Activated CD4-positive, alpha-beta T cell treated with anti-CD3 and anti-CD28 coated beads for 36 hours (primary cell): ENCODE measurements around the gene PCDHB6. TPM values are rescaled to one million over a fixed set of nuclear protein-coding genes. Genes with fewer than 3 reads are reported as not detected.
"Not testable (repeated sequence)": the region's sequence is repeated elsewhere in the genome, so short reads cannot be mapped to it uniquely, and the experiment has no call there.

ENCODE experiments used
- ATAC-seq: fragments of 200-7000 bp; cut with Tn5 transposase; one replicate; pipeline ENCODE4 v1.10.0; 2021; ENCODE audit warnings: mild to moderate bottlenecking, moderate library complexity
- CTCF ChIA-PET: fragments of 350-600 bp; sonication (Branson Sonifier 250); formaldehyde crosslinking; loops from one replicate; lab custom pipeline; 2021; ENCODE audit warnings: antibody characterized with exemption; lab: Charles Lee
- POLR2A ChIA-PET: fragments of 350-600 bp; sonication (Branson Sonifier 250); formaldehyde crosslinking; loops from one replicate; lab custom pipeline; 2021; ENCODE audit warnings: antibody characterized with exemption, inconsistent platforms; lab: Charles Lee
- DNase-seq: peaks from one replicate; pipeline ENCODE4 v3.0.0-alpha.2; 2020
- H3K27ac Mint-ChIP-seq: one replicate; pipeline ENCODE4 v1.8.0; 2021; ENCODE audit warnings: mixed read lengths
- H3K27me3 Mint-ChIP-seq: one replicate; pipeline ENCODE4 v1.8.0; 2021; ENCODE audit warnings: mixed read lengths
- H3K36me3 Mint-ChIP-seq: one replicate; pipeline ENCODE4 v1.8.0; 2021; ENCODE audit warnings: low read depth, mixed read lengths
- H3K4me1 Mint-ChIP-seq: one replicate; pipeline ENCODE4 v1.8.0; 2021; ENCODE audit warnings: mixed read lengths
- H3K4me3 Mint-ChIP-seq: one replicate; pipeline ENCODE4 v1.8.0; 2021; ENCODE audit warnings: mild to moderate bottlenecking, moderate library complexity, mixed read lengths
- H3K9me3 Mint-ChIP-seq: one replicate; pipeline ENCODE4 v1.8.0; 2021; ENCODE audit warnings: low read depth, mixed read lengths
- intact Hi-C, 2 experiments: fragments of 100-400 bp; cut with DNase I in 1 of 2; cut with micrococcal nuclease in 1 of 2; formaldehyde crosslinking; loops; one replicate each; pipeline versions ENCODE4 v1.14.2 to v1.15.1; 2022 to 2024; cut with DNase I, micrococcal nuclease
- total RNA-seq, 2 experiments: library from RNA; stranded (reverse); gene quantifications; one replicate each; pipeline ENCODE4 v1.2.3, GENCODE V29; 2021

Gene PCDHB6
- total RNA-seq, 2 experiments from 2014 or later = not detected

GRCh38 chr5:141188682-141189081, 38.8 kb downstream of the PCDHB6 start:
- peaks cover 22% of the 10 kb centered on the region for H3K9me3 Mint-ChIP-seq
- H3K4me1 Mint-ChIP-seq, intact Hi-C loops, H3K27ac Mint-ChIP-seq, ATAC-seq, H3K4me3 Mint-ChIP-seq, CTCF ChIA-PET, DNase-seq, POLR2A ChIA-PET: not testable (repeated sequence)
- peaks cover 51% of the 10 kb centered on the region for H3K27me3 Mint-ChIP-seq
- H3K36me3 Mint-ChIP-seq = peaks cover 18% of the 10 kb centered on the region

GRCh38 chr5:141189131-141189530, 39.3 kb downstream of the PCDHB6 start:
- ATAC-seq, H3K27ac Mint-ChIP-seq, CTCF ChIA-PET, DNase-seq, H3K4me1 Mint-ChIP-seq, intact Hi-C loops, POLR2A ChIA-PET, H3K4me3 Mint-ChIP-seq: not testable (repeated sequence)
- Mint-ChIP-seq H3K9me3 (peaks cover 22% of the 10 kb centered on the region), H3K27me3 (peaks cover 51% of the 10 kb centered on the region), H3K36me3 (peaks cover 18% of the 10 kb centered on the region)

GRCh38 chr5:141192110-141192725, 42.4 kb downstream of the PCDHB6 start, which contains the start of gene PCDHB10:
PCDHB10 (plus strand) TSS chr5:141192353; CDS start chr5:141192553, 200 bp downstream.
- ATAC-seq (no peak), DNase-seq (peak; percentile 69)
- Mint-ChIP-seq H3K4me1 (peaks cover under 1% of the 10 kb centered on the region), H3K27me3 (peaks cover 37% of the 10 kb centered on the region), H3K9me3 (peaks cover 23% of the 10 kb centered on the region), H3K36me3 (peaks cover 20% of the 10 kb centered on the region), H3K4me3 (no peak within 1 kb of the TSS), H3K27ac (no peak within 1 kb of the TSS)
- intact Hi-C loops = no loop called here
- POLR2A ChIA-PET = no interaction called here
- CTCF ChIA-PET = interaction anchor here (0.6 to 1.5 kb wide), 5 partner anchors 10 to 315 kb away, joined by 3 to 6 read pairs (median 4); partner anchors contain the start of gene PCDHB8

DNA sequence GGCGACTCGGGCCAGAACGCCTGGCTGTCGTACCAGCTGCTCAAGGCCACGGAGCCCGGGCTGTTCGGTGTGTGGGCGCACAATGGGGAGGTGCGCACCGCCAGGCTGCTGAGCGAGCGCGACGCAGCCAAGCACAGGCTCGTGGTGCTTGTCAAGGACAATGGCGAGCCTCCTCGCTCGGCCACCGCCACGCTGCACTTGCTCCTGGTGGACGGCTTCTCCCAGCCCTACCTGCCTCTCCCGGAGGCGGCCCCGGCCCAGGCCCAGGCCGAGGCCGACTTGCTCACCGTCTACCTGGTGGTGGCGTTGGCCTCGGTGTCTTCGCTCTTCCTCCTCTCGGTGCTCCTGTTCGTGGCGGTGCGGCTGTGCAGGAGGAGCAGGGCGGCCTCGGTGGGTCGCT, 44.5 kb downstream of the PCDHB6 start:
- H3K27ac Mint-ChIP-seq, H3K4me1 Mint-ChIP-seq, intact Hi-C loops, H3K4me3 Mint-ChIP-seq, ATAC-seq, CTCF ChIA-PET, DNase-seq, POLR2A ChIA-PET: not testable (repeated sequence)
- Mint-ChIP-seq H3K36me3 (peaks cover 16% of the 10 kb centered on the region), H3K9me3 (peaks cover 22% of the 10 kb centered on the region), H3K27me3 (peaks cover 41% of the 10 kb centered on the region)

DNA sequence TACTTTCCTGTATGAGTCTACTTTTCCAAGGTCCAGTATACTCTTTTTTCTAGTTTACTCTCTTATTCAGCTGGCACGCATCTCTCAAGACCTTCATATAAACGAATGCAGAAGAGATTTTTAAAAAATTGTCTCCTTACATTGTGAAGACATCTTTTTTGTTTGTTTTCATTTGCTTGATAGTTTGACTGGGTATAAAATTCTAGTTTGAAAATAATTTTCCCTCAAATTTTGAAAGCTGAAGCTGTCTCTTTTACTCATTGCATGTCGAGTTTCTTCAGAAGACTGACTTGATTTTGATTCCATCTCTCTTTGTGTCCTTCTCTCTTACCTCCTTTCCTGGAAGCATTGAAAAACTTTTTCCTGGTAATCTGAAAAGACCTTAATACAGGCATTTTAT, 46.5 kb downstream of the PCDHB6 start:
- ATAC-seq (no peak), DNase-seq (no peak)
- intact Hi-C loops = loop anchor here in 1 of 2 experiments (5.0 kb wide), 1 partner anchor 366 kb away; no protein-coding TSS in a partner anchor
- H3K4me3 Mint-ChIP-seq = no peak overlapping the region
- no peak overlapping the region for H3K27ac Mint-ChIP-seq
- peaks cover 52% of the 10 kb centered on the region for H3K27me3 Mint-ChIP-seq
- H3K9me3 Mint-ChIP-seq = peaks cover 33% of the 10 kb centered on the region
- POLR2A ChIA-PET = no interaction called here
- H3K36me3 Mint-ChIP-seq = peaks cover 26% of the 10 kb centered on the region
- CTCF ChIA-PET = interaction anchor here (0.7 to 2.6 kb wide), 4 partner anchors 10 to 207 kb away, joined by 3 to 10 read pairs (median 4); partner anchors contain the start of gene PCDHB9
- no peaks in the 10 kb centered on the region for H3K4me1 Mint-ChIP-seq

- ChIA-PET POLR2A (no interaction called here), CTCF (interaction anchor here (0.7 kb wide), 1 partner anchor 94 kb away, joined by 3 read pairs; no protein-coding TSS in a partner anchor)
- DNase-seq (peak; percentile 20), ATAC-seq (no peak)
- Mint-ChIP-seq H3K27me3 (peaks cover 39% of the 10 kb centered on the region), H3K27ac (no peak within 1 kb of the TSS), H3K9me3 (peaks cover 29% of the 10 kb centered on the region), H3K4me3 (no peak within 1 kb of the TSS), H3K4me1 (no peaks in the 10 kb centered on the region), H3K36me3 (peaks cover 18% of the 10 kb centered on the region)
- intact Hi-C loops = loop anchor here in 1 of 2 experiments (5.0 kb wide), 1 partner anchor 363 kb away; no protein-coding TSS in a partner anchor
Measured at GRCh38 chr5:141199359-141200235, 49.7 kb downstream of the PCDHB6 start, which contains the start of gene PCDHB11. PCDHB11 (plus strand) TSS chr5:141199627; CDS start chr5:141199775, 148 bp downstream.

DNA sequence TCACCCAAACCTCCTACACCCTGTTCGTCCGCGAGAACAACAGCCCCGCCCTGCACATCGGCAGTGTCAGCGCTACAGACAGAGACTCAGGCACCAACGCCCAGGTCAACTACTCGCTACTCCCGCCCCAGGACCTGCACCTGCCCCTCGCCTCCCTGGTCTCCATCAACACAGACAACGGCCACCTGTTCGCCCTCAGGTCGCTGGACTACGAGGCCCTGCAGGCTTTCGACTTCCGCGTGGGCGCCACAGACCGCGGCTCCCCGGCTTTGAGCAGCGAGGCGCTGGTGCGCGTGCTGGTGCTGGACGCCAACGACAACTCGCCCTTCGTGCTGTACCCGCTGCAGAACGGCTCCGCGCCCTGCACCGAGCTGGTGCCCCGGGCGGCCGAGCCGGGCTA, 51.3 kb downstream of the PCDHB6 start:
- CTCF ChIA-PET = interaction anchor here (0.8 kb wide), 1 partner anchor 21 kb away, joined by 6 read pairs; no protein-coding TSS in a partner anchor
- H3K4me1 Mint-ChIP-seq, intact Hi-C loops, POLR2A ChIA-PET, H3K4me3 Mint-ChIP-seq, ATAC-seq, H3K27ac Mint-ChIP-seq, DNase-seq: not testable (repeated sequence)
- H3K9me3 Mint-ChIP-seq = peaks cover 25% of the 10 kb centered on the region
- H3K36me3 Mint-ChIP-seq = peaks cover 17% of the 10 kb centered on the region
- peaks cover 39% of the 10 kb centered on the region for H3K27me3 Mint-ChIP-seq

DNA sequence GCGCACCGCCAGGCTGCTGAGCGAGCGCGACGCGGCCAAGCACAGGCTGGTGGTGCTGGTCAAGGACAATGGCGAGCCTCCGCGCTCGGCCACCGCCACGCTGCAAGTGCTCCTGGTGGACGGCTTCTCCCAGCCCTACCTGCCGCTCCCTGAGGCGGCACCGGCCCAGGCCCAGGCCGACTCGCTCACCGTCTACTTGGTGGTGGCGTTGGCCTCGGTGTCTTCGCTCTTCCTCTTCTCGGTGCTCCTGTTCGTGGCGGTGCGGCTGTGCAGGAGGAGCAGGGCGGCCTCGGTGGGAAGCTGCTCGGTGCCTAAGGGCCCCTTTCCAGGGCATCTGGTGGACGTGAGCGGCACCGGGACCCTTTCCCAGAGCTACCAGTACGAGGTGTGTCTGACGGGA, 51.8 kb downstream of the PCDHB6 start:
- H3K27ac Mint-ChIP-seq, POLR2A ChIA-PET, intact Hi-C loops, ATAC-seq, H3K4me3 Mint-ChIP-seq, DNase-seq, H3K4me1 Mint-ChIP-seq: not testable (repeated sequence)
- peaks cover 41% of the 10 kb centered on the region for H3K27me3 Mint-ChIP-seq
- peaks cover 14% of the 10 kb centered on the region for H3K36me3 Mint-ChIP-seq
- peaks cover 21% of the 10 kb centered on the region for H3K9me3 Mint-ChIP-seq
- CTCF ChIA-PET = interaction anchor here (0.7 to 1.6 kb wide), 4 partner anchors 10 to 582 kb away, joined by 4 to 6 read pairs (median 5); partner anchors contain the start of gene PCDHB10

Other genes starting within 250 kb of the PCDHB6 start
- gene PCDHAC1, start 223.8 kb upstream of the PCDHB6 start, total RNA-seq = not detected
- gene PCDHAC2, start 183.6 kb upstream of the PCDHB6 start, total RNA-seq = not detected
- not detected for gene PCDHB1, start 98.7 kb upstream of the PCDHB6 start, total RNA-seq
- gene PCDHB2, start 55.4 kb upstream of the PCDHB6 start, total RNA-seq = not detected
- gene PCDHB3, start 49.6 kb upstream of the PCDHB6 start, total RNA-seq = not detected
- gene PCDHB4, start 28.2 kb upstream of the PCDHB6 start, total RNA-seq = not detected
- not detected for gene PCDHB5, start 14.9 kb upstream of the PCDHB6 start, total RNA-seq
- gene PCDHB7, start 22.6 kb downstream of the PCDHB6 start, total RNA-seq = not detected
- gene PCDHB8, start 27.7 kb downstream of the PCDHB6 start, total RNA-seq = not detected
- not detected for gene PCDHB16, start 32.3 kb downstream of the PCDHB6 start, total RNA-seq
- not detected for gene PCDHB9, start 37.1 kb downstream of the PCDHB6 start, total RNA-seq
- gene PCDHB10, start 42.3 kb downstream of the PCDHB6 start, total RNA-seq = not detected
- gene PCDHB11, start 49.6 kb downstream of the PCDHB6 start, total RNA-seq = not detected
- not detected for gene PCDHB12, start 58.7 kb downstream of the PCDHB6 start, total RNA-seq
- gene PCDHB13, start 63.9 kb downstream of the PCDHB6 start, total RNA-seq = not detected
- not detected for gene PCDHB14, start 73.3 kb downstream of the PCDHB6 start, total RNA-seq
- not detected for gene PCDHB15, start 95.3 kb downstream of the PCDHB6 start, total RNA-seq
- under 1 TPM; 0.27 to 0.30 TPM for gene SLC25A2, start 154.0 kb downstream of the PCDHB6 start, total RNA-seq
- 10 to 100 TPM; 45.2 to 54.4 TPM for gene TAF7, start 170.7 kb downstream of the PCDHB6 start, total RNA-seq
- under 1 TPM in 1 of 2 experiments, not detected in 1; 0.05 TPM for gene PCDHGA1, start 180.5 kb downstream of the PCDHB6 start, total RNA-seq
- gene PCDHGA2, start 188.7 kb downstream of the PCDHB6 start, total RNA-seq = not detected
- not detected for gene PCDHGA3, start 193.8 kb downstream of the PCDHB6 start, total RNA-seq
- gene PCDHGB1, start 200.0 kb downstream of the PCDHB6 start, total RNA-seq = not detected
- gene PCDHGA4, start 205.0 kb downstream of the PCDHB6 start, total RNA-seq = under 1 TPM; 0.11 TPM
- under 1 TPM; 0.07 to 0.18 TPM for gene PCDHGB2, start 209.9 kb downstream of the PCDHB6 start, total RNA-seq
- gene PCDHGA5, start 214.1 kb downstream of the PCDHB6 start, total RNA-seq = under 1 TPM; 0.07 to 0.09 TPM
- not detected for gene PCDHGB3, start 220.2 kb downstream of the PCDHB6 start, total RNA-seq
- gene PCDHGA6, start 223.8 kb downstream of the PCDHB6 start, total RNA-seq = under 1 TPM; 0.05 to 0.14 TPM
- gene PCDHGA7, start 232.7 kb downstream of the PCDHB6 start, total RNA-seq = not detected
- under 1 TPM in 1 of 2 experiments, not detected in 1; 0.09 TPM for gene PCDHGB4, start 237.6 kb downstream of the PCDHB6 start, total RNA-seq
- gene PCDHGA8, start 242.6 kb downstream of the PCDHB6 start, total RNA-seq = not detected
- gene PCDHGB5, start 247.9 kb downstream of the PCDHB6 start, total RNA-seq = under 1 TPM; 0.05 to 0.09 TPM